Retina (tissue), 1 donor: ENCODE measurements around the gene NEK9.
A peak's percentile ranks its signal among the peaks of the same experiment; 100 is the strongest.
"Not testable (repeated sequence)": the region's sequence is repeated elsewhere in the genome, so short reads cannot be mapped to it uniquely, and the experiment has no call there.

ENCODE experiments used
- DNase-seq: peaks from one replicate; pipeline ENCODE4 v3.0.0-alpha.2; 2016

Gene NEK9

DNA sequence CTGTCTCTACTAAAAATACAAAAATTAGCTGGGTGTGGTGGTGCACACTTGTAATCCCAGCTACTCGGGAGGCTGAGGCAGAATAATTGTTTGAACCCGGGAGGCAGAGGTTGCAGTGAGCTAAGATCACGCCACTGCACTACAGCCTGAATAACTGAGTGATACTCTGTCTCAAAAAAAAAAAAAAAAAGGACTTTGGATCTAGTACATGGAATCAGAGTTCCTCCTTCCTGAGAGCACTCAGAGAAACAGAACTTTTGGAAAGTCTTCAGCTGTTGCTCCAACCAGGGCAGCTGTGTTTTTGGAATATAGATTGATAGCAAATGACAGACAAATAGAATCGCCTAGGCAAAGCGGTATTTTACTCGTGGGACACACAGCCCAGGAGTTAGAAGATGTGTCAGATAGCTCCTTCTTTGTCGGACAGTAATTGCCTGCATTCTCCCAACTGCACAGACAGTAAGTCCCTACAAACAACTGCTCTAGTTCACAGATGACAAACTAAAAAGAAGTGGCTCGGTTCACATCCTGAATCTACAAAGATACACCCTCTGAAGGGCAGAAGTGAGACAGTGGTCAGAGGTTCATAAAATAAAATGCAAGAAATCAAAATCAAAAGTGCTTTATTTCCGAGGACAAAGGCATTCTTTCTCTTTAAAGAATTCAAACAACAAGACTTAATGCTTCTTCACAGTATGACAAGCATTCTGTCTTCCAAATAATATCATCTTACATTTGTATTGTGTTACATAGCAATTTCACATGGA lies 17.1 kb upstream of the NEK9 start:
- DNase-seq, result no peak

DNA sequence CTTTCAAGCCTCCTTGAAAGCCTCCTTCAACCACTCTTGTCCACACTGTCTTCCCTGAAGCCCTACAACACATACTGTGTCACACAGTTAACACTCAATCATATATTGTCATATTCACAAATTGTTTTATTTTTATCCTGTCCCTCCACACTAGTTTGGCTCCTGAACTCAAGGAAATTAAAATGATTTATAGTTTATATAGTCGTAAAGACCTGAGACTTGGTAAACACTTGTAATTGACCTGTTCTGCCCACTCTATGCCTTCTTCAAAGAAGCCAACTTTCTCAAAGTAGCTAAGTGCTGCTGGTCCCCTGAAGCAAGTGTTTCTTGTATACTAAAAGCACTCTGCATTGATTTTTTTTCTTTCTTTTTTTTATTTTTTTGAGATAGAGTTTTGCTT lies 15.6 kb upstream of the NEK9 start:
- DNase-seq, result no peak

DNA sequence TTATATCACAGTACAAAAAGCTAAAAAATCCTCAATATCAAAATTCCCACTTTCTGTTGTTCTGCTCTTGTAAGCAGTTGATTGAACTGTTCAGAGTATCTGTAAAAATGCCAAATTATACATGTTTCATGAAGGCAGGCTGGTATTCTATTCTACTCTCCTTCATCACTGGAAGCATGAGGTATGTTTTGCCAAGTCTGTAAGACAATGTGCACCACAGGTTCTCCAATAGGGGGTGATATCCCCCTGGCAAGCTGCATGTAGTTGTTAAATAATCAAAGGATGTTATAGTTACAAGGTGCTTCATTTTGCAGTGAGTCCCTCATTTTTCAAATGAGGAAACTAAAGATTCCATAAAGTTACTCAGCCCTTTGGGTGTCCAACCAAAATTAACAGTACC lies 15.1 kb upstream of the NEK9 start:
- no peak for DNase-seq

DNA sequence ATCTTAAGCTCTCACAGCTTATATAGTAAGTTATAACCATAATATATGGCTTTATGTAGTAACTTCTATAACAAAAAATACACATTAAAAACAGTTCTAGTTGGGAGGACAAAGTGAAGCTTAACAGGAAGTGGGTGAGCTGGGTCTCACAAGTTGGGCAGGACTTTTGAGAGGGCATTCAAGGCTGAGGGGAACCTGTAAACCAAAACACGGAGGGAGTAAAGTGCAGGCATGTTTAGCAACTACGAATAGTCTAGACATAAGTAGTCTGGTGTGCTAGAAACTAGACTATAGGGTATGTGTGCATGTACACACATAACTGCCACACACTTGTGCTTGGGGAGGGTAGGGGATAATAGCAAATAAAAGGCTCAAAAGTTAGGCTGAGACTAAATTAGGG lies 14.2 kb upstream of the NEK9 start:
- no peak for DNase-seq

DNA sequence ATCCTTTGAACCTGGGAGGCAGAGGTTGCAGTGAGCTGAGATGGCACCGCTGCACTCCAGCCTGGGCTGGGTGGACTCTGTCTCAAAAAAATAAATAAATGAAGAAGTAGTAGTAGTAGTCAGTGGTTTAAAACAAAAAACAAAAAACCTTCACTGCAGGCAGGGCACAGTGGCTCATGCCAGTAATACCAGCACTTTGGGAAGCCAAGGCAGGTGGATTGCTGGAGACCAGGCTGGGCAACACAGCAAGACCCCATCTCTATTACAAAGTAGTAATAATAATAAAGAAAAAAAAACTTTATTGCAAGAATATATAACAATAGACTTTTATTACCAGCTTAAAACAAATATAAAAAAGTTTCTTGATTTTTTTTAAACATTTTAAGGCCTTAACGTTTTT lies 13.8 kb upstream of the NEK9 start:
- DNase-seq, result no peak

DNA sequence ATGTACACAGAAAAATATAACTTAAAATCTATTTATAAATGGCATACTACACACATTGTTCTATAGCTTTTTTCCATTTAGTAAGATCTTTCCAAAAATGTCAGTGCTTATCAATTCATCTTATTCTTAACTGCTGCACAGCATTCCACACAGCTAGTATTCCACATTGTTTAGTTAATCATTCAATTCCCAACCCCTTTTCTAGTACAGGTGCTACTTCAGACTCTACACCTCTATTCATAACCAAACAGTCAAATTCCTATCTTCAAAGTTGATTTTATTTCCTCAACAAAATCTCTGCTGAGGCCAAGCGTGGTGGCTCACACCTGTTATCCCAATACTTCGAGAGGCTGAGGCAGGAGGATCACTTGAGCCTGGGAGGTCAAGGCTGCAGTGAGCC lies 12.3 kb upstream of the NEK9 start:
- DNase-seq, result no peak

DNA sequence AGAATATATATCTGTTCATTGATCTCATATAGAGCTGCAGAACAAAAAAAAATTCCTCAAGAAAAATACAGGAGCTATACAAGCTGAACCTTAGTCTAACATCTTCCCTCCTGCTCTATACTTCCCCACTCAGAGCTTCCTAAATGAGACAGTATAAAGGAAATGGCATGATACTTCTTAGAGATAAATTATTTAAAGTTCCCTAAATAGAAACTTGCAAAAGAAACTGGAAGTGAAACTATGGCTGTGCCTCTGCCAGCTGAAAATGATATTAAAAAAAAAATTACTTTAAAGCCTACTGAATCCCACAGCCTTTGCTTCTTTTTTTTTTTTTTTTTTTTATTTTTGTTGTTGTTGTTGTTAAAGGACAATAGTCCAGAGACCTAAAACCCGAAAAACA lies 11.6 kb upstream of the NEK9 start:
- DNase-seq, result no peak

DNA sequence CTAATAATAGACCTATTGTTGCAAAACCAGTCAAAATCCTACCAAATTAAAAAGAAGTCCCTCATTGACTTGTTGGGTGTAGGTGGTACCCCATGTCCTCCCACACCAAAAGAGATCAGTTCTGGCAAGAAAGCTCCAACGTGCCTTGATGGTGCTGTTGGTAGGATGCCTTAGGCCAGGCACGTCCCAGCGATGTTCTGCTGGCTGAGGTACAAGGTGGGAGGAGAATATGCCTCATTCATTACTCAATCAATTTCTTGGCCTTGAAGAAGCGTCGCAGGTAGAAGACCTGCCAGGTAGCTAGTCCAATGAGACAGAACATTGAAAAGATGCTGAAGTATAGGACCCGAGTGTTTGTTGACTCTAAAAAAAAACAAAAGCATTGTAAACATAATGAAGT lies 7.8 kb upstream of the NEK9 start:
- DNase-seq, result no peak

DNA sequence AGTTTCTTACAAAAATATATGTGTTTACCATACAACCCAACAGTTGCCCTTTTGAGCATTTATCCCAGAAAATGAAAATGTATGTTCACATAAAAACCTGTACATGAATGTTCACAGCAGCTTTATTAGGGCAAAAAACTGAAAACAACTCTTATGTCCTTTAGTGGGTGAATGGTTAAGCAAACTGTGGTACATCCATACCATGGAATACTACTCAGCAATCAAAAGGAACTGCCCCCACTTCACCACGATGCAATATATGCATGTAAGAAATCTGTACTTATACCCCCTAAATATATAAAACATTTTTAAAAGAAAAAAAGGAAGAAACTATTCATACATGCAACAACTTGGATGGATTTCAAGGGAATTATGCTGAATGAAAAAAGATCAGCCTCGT lies 6.7 kb upstream of the NEK9 start:
- no peak for DNase-seq

DNA sequence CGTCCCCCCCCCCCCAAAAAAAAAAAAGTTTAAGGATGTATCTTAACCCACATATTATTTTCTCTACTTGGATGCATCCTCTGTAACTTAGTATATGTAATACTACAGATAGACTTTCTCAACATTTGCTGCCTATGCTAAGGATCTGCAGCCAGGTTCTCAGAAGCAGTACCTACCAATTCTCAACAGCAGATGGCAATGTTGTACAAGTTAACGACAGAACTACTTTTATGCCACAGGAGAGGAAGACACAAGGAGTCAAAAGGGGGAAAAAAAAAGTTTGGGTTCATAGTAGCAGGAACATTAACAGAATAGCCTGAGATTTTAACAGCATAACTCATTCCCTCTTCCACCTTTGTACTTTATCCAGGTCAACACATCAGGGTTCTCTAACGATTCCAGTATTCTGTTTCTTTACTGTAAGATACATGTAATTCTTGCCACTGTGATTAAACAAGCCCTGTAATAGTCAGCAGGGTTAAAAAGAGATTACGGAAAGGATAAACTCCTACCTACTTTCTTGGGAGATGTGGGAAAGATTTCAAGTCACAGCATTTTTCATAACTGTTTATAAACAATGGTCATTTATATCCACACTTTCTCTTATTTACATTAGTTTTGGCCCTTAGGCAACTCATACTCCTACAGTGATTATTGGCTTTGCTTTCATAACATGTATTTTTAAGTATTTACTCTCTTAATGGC lies 5.7 kb upstream of the NEK9 start:
- DNase-seq, result peak; percentile 78

DNA sequence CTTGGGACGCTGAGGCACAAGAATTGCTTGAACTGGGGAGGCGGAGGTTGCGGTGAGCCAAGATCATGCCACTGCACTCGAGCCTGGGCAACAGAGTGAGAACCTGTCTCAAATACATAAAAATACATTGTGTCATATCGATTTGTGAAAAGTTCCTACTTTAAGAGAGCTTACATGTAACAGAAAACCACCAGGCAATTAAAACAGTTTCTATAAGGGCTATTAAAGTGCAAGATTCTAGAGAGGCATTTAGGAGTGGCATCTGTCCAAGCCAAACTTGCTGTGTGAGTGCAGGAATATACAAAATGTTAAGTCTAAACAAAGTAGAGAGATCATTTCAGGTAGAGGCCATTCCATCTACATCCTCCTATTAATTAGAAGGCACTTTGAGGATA lies 1.7 kb upstream of the NEK9 start:
- DNase-seq, result no peak

DNA sequence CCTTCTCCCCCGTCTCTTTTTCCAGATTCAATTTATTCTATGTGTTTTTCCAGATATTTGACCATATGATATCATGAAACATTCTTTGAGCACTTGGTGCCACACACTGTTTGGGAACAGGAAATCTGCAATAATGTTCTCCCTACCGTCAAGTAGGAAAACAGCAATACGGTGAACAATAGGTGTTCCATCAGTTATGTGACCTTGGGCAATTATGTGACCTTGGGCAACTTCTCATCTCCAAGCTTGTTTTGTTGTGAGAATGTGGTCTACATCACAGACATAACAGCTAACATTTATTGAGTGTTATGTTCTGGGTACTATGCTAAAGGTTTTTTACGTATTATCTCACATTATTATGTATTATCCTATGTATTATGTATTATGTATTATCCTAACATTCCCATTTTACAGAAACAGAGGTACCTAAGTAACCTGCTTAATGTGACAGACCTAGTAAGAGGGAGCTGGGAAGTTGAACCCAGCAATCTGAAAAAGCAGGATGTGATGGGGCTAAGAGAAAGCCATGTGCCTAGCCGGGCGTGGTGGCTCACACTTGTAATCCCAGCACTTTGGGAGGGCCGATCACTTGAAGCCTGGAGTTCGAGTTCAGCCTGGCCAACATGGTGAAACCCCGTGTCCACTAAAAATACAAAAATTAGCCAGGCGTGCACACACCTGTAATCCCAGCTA lies 1.2 kb upstream of the NEK9 start:
- no peak for DNase-seq

DNA sequence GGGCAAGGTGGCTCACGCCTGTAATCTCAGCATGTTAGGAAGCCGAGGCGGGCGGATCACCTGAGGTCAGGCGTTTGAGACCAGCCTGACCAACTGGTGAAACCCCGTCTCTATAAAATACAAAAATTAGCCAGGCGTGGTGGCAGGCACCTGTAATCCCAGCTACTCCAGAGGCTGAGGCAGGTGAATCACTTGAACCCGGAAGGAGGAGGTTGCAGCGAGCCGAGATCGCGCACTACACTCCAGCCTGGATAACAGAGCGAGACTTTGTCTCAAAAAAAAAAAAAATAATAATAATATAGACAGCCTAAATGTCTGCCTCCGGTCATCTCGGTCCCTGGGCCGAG lies 599 bp upstream of the NEK9 start:
- DNase-seq, result not testable (repeated sequence)

DNA sequence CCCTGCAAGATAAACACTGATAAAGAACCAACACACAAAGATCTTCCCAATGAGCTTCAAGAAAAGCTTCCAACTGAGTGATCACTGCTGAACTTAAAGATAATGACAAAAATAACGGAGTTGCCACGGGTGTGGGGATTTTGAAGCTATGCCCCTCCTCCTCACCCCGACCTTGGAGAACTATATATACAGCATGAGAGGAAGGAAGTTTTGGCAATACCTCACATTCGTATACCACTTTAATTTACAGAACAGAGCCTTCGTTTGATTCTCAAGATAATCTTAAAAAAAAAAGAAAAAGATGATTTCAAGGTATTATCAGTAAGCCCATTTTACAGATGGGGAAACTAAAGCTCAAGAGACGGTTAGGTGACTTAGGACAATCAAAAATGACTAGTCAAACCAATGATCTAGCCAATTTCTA lies 715 bp downstream of the NEK9 start:
- peak; percentile 8 for DNase-seq

DNA sequence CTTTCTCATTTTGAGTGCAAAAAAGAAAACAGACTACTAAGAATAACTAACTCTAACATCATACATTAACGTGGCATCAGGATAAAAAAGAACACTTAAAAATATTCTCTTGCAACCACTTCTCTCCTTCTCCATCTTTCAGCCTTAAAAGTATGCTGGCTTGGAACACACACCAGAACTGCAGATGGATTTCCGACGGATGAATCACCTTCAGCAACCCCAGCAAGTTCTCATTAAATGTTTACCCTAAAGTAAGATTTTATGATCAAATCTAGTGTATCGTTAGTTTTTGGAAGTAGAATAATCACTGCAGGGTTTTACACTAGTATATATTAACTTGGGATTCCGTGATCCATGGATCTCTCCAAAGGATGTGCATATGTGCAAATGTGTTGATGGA lies 1.2 kb downstream of the NEK9 start:
- DNase-seq, result no peak

DNA sequence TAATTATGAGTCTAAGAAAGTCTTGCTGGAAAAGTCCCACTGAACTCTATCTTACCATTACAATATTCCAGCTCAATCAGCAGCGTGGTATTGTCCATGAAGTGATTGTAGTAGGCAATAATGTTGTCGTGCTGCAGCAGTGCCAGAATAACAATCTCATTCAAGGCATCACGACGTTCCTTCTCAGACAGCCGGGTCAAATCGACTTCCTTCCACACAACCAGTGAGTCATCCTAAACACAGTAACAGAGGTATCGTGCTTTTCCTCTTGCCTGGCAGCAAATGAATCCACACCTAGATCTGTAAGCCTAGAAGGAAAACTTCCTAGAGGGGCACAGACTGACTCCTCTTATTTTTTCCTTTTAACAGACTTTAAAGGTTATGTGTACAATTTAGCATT lies 2.9 kb downstream of the NEK9 start:
- no peak for DNase-seq

DNA sequence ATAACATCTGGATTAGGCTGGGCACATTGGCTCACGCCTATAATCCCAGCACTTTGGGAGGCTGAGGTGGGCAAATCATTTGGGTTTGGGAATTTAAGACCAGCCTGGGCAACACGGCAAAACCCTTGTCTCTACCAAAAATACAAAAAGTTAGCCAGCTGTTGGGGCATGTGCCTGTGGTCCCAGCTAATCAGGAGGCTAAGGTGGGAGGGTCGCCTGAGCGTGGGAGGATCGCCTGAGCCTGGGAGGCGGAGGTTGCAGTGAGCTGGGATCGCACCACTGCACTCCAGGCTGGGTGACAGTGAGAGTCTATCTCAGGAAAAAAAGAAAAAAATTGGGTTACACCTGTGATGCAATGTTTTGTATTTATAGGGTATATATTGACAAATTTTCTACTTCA lies 5.3 kb downstream of the NEK9 start:
- no peak for DNase-seq

DNA sequence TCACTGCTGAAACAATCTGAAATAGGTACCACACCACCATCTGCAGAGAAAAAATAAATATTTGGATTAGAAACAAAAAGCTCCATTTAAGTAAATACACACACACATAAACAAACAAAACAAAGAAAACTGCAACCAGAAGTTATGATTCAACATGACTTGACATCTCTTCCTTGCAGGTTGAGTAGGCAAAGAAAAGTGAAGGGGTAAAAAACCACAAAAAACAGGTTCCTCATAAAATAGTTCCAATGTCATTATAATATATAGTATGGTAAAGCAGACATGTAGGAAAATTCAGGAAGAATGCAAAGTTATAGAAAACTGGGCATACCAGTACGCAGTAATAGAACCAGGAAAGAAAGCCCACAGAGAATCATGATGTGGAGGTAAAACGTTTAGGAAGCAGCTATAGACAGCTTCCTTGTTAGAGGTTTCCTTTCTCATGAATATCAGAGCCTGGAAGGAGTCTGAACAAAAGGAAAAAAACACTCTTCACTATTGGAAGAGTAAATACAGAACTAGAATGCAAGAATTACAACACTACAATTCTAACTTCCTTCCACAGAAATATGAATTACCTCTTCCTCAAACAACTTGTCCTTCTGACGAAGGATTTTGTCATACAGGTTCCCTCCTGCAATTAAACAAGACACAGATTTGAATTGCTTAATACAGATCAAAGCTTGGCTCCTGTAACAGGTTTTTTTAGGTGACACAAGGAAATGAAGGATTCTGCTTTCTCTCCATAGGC lies 6.1 kb downstream of the NEK9 start:
- DNase-seq, result no peak

DNA sequence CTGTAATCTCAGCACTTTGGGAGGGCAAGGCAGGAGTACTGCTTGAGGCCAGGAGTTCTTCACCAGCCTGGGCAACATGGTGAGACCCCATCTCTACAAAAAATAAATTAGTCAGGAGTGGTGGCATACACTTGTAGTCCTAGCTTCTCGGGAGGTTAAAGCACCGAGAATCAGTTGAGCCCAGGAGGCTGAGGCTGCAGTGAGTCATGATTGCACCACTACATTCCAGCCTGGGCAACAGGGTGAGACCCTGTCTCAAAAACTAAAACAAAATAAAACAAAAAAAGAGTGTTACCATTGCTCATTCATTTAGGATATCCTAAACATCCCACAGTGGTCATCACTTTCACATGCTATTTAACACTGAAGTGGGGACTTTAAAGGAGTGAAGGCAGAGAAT lies 7.8 kb downstream of the NEK9 start:
- DNase-seq, result no peak

DNA sequence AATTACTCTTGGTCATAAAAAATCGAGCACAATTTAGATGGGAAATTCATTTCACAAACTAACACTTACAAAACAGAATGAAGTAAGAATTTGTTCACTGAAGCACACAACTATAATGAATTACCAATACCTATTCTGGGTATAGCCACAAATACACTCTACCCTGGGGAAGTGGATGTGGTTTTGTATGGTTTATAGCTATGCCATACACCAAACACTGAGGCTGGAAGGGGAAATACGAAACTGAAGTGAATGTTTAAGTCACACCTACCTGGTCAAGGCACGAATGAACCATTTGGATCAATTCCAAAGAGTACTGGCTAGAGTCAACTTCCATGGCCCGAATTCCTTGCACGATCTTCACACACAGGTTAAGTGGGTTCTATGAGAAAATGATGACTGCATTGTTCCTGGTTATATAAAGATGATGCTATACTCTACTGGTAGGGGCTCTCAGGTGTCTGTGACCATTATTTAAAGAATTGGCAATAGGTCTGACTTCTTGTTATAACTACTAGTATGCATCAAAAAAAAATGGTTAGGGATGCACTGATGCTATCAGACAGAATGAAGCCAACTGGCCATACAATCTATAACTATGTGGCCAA lies 12.8 kb downstream of the NEK9 start:
- no peak for DNase-seq

DNA sequence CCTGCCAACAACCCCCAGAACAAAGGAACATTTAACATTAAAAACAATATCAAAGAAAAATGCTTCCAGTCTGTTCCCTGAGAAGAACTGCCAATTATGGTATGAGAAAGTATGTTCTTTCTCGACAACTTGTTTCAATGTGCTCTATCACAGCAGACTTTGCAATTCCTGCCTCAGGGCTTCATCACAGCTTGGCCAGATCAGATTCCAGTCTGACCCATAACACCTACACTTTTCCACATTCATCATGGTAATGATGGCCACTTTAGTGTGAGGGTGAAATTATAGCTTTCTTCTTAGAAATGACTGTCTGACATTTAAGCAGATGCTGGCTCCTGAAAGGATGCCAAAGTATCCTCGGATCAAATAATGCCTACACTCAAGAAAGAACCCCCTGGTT lies 17.0 kb downstream of the NEK9 start:
- DNase-seq, result no peak

DNA sequence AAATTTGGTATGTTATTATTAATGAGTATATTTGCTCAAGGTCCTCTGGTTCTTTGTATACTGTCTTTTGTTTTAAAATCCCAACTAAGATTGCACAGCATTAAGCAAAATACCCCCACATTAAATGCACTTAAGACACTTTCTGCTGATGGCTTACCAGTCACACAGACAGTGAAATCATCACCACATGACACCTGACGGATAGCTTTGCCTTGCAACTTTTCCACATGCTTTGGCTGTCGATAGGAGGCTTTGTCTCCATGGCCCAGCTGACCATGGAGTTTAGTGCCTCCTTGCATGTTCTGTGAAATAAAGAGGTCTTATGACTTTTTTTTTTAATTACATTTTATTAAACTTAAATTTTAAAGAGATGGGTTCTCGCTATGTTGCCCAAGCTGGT lies 19.7 kb downstream of the NEK9 start:
- DNase-seq, result no peak

DNA sequence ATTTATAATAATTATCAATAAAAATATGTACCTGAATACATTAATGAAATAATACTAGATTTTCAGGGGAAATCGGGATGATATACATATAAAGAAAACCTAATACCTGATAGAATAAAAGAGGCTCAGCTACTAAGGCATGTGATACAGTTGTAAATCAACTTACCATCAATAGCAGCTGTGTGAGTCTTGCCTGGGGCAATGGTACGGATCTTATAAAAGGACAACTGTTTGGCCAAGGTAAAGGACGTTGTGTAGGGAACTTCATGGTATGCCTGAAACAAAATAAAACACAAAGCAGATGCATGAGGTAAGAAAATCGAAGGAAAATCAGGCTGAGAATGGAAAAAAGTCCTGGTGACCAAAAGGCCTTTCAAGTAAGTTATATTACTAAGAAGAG lies 25.4 kb downstream of the NEK9 start:
- no peak for DNase-seq
